Measurements from ENCODE around the gene TBC1D2B. TPM values are rescaled to one million over a fixed set of nuclear protein-coding genes. Genes with fewer than 3 reads are reported as not detected.
"Not testable (repeated sequence)": the region's sequence is repeated elsewhere in the genome, so short reads cannot be mapped to it uniquely, and the experiment has no call there.

TBC1D2B gene
- total RNA-seq, 1 donor from 2014 or later = 63.3 TPM

- intact Hi-C loops (cut with DNase I) = no loop called here
These were observed 108.5 kb downstream of the TBC1D2B start for GRCh38 chr15:77969055-77969454.

GRCh38 chr15:77967798-77968197 is 109.7 kb downstream of the TBC1D2B start:
- Histone ChIP-seq H3K9me3 (no peaks in the 10 kb centered on the region), H3K4me1 (no peaks in the 10 kb centered on the region), H3K27ac (no peak overlapping the region), H3K36me3 (no peaks in the 10 kb centered on the region), H3K4me3 (no peak overlapping the region), H3K27me3 (no peaks in the 10 kb centered on the region)
- intact Hi-C loops (cut with DNase I) = loop anchor here (2.0 kb wide), 1 partner anchor 25 kb away; no protein-coding TSS in a partner anchor
- no peak for DNase-seq (ENCODE audit: low spot score in 2 of 2)
- TF ChIP-seq CTCF (IDR thresholded peaks at IDR 0.05) = no peak

More at GRCh38 chr15:77969055-77969454, 108.5 kb downstream of the TBC1D2B start:
- Histone ChIP-seq H3K27ac (no peak overlapping the region), H3K4me1 (peaks cover 0 to 3% of the 10 kb centered on the region in 2 donors), H3K27me3 (no peaks in the 10 kb centered on the region), H3K4me3 (no peak overlapping the region), H3K36me3 (no peaks in the 10 kb centered on the region), H3K9me3 (no peaks in the 10 kb centered on the region)
- no peak for DNase-seq (ENCODE audit: low spot score in 2 of 2)
- TF ChIP-seq CTCF (IDR thresholded peaks at IDR 0.05) = no peak

- not testable (repeated sequence) for H3K27ac ChIP-seq; DNase-seq (ENCODE audit: low spot score in 2 of 2)
- intact Hi-C loops (cut with DNase I) = loop anchor here (2.0 kb wide), 1 partner anchor 26 kb away; no protein-coding TSS in a partner anchor
These were observed 110.3 kb downstream of the TBC1D2B start for GRCh38 chr15:77967235-77967615.

GRCh38 chr15:77966540-77967234 is 110.8 kb downstream of the TBC1D2B start:
- no peak overlapping the region for H3K27ac ChIP-seq
- DNase-seq (ENCODE audit: low spot score in 2 of 2) = no peak
- H3K4me3 ChIP-seq = no peak overlapping the region
- intact Hi-C loops (cut with DNase I) = loop anchor here (1.0 to 2.0 kb wide), 2 partner anchors 26 to 142 kb away; no protein-coding TSS in a partner anchor
- H3K4me1 ChIP-seq = no peaks in the 10 kb centered on the region
- H3K9me3 ChIP-seq = no peaks in the 10 kb centered on the region
- no peaks in the 10 kb centered on the region for H3K27me3 ChIP-seq
- no peaks in the 10 kb centered on the region for H3K36me3 ChIP-seq
- peak; percentile 79 to 90 (median 89) for TF ChIP-seq CTCF (IDR thresholded peaks at IDR 0.05)

More at GRCh38 chr15:77967235-77967615, 110.3 kb downstream of the TBC1D2B start:
- H3K36me3 ChIP-seq, H3K4me1 ChIP-seq, H3K9me3 ChIP-seq, H3K4me3 ChIP-seq, H3K27me3 ChIP-seq: not testable (repeated sequence)

GRCh38 chr15:77964193-77964592 is 113.3 kb downstream of the TBC1D2B start:
- Histone ChIP-seq H3K4me3 (no peak overlapping the region), H3K27ac (no peak overlapping the region), H3K27me3 (no peaks in the 10 kb centered on the region), H3K36me3 (no peaks in the 10 kb centered on the region), H3K9me3 (no peaks in the 10 kb centered on the region), H3K4me1 (no peaks in the 10 kb centered on the region)
- no peak for DNase-seq (ENCODE audit: low spot score in 2 of 2)
- no peak for TF ChIP-seq CTCF (IDR thresholded peaks at IDR 0.05)
- intact Hi-C loops (cut with DNase I) = no loop called here

- DNase-seq (ENCODE audit: low spot score in 2 of 2) = peak; percentile 21 to 87
- no peaks in the 10 kb centered on the region for H3K9me3 ChIP-seq
- H3K4me3 ChIP-seq = peak overlapping the region in 1 of 2 donors; percentile 41
- H3K27ac ChIP-seq = no peak overlapping the region
- H3K27me3 ChIP-seq = no peaks in the 10 kb centered on the region
- no peaks in the 10 kb centered on the region for H3K4me1 ChIP-seq
- peak; percentile 93 to 99 (median 94) for TF ChIP-seq CTCF (IDR thresholded peaks at IDR 0.05)
- intact Hi-C loops (cut with DNase I) = loop anchor here (1.0 to 10.0 kb wide), 4 partner anchors 149 to 475 kb away; partner anchors contain the start of gene IREB2
- H3K36me3 ChIP-seq = no peaks in the 10 kb centered on the region
These were observed 118.1 kb downstream of the TBC1D2B start for GRCh38 chr15:77959432-77959879.

GRCh38 chr15:77958716-77959431 is 118.6 kb downstream of the TBC1D2B start:
- not testable (repeated sequence) for DNase-seq (ENCODE audit: low spot score in 2 of 2); H3K9me3 ChIP-seq; H3K36me3 ChIP-seq; H3K27me3 ChIP-seq; H3K27ac ChIP-seq; H3K4me1 ChIP-seq
- intact Hi-C loops (cut with DNase I) = loop anchor here (1.0 to 10.0 kb wide), 4 partner anchors 149 to 476 kb away; partner anchors contain the start of gene IREB2
- H3K4me3 ChIP-seq = peak overlapping the region in 1 of 2 donors; percentile 41

GRCh38 chr15:77958021-77958420 is 119.5 kb downstream of the TBC1D2B start:
- not testable (repeated sequence) for H3K9me3 ChIP-seq; H3K4me1 ChIP-seq; H3K36me3 ChIP-seq; DNase-seq (ENCODE audit: low spot score in 2 of 2); H3K4me3 ChIP-seq; H3K27me3 ChIP-seq; H3K27ac ChIP-seq
- intact Hi-C loops (cut with DNase I) = loop anchor here (10.0 kb wide), 1 partner anchor 477 kb away; the partner anchor contains the start of gene IREB2

Data from ascending aorta (tissue), 2 donors.